ENCODE data around the gene POMT1.

The POMT1 gene

DNA sequence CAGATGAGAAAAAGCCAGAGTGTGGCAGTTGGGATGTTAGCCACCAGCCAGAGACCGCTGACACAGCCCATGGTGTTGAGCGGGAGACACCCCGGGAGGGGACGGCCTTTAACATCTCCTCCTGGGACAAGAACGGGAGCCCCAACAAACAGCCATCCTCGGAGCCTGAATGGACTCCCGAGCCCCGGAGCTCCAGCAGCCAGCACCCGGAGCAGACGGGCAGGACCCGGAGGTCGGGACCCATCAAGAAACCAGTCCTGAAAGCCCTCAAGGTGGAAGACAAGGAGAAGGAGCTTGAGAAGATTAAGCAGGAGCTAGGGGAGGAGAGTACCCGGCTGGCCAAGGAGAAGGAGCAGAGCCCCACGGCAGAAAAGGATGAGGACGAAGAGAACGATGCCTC, 28.0 kb upstream of the POMT1 start:
- no peak overlapping the region for H2BK12ac ChIP-seq (ENCODE audit: low read length)
- no CpG with 5 or more reads among the region's 16 CpGs for WGBS, 2 donors (ENCODE audit: extremely low coverage in 2 of 2, insufficient read length in 2 of 2, insufficient replicate concordance in 1 of 2)

DNA sequence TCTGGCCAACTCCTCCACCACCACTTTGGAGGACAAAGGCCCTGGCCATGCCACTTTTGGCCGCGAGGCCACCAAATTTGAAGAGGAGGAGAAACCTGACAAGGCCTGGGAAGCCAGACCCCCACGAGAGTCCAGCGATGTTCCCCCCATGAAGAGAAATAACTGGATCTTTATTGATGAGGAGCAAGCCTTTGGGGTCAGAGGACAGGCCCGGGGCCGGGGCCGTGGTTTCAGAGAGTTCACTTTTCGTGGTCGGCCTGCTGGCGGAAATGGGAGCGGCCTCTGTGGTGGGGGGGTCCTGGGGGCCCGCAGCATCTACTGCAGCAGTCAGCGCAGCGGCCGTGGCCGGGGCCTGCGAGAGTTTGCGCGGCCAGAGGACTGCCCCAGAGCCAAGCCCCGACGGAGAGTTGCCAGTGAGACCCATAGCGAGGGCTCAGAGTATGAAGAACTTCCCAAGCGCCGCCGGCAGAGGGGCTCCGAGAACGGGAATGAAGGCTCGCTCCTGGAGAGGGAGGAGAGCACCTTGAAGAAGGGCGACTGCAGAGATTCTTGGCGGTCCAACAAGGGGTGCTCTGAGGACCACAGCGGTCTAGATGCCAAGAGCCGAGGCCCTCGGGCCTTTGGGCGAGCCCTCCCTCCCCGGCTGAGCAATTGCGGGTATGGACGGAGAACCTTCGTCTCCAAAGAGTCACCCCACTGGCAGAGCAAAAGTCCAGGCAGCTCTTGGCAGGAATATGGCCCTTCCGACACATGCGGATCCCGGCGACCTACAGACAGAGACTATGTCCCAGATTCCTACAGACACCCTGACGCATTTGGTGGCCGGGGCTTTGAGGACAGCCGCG, 27.4 kb upstream of the POMT1 start:
- no peak overlapping the region for H2BK12ac ChIP-seq (ENCODE audit: low read length)
- no peak overlapping the region for H2AK5ac ChIP-seq (ENCODE audit: low read depth, low read length)
- H3K4me2 ChIP-seq (ENCODE audit: insufficient read depth, low read length, poor library complexity, severe bottlenecking): no peak overlapping the region
- no peak overlapping the region for H3K27ac ChIP-seq (replicated peaks; ENCODE audit: low read length)
- no peak overlapping the region for H2BK15ac ChIP-seq (ENCODE audit: low read length)
- no peak for DNase-seq (ENCODE audit: low spot score)
- no peak overlapping the region for H3K14ac ChIP-seq (ENCODE audit: low read length)
- H3K4ac ChIP-seq (ENCODE audit: low read length): no peak overlapping the region
- H3K23ac ChIP-seq (ENCODE audit: low read depth, low read length, poor library complexity): no peak overlapping the region
- H3K9ac ChIP-seq (ENCODE audit: low read depth, low read length, poor library complexity): no peak overlapping the region
- no peak overlapping the region for H4K8ac ChIP-seq (ENCODE audit: low read depth, low read length)
- H2BK120ac ChIP-seq (ENCODE audit: low read depth, low read length): no peak overlapping the region
- no peak overlapping the region for H2AFZ ChIP-seq (ENCODE audit: low read length)
- peaks cover 14% of the 10 kb centered on the region for H3K79me1 ChIP-seq (ENCODE audit: low read depth, low read length)
- H3K4me1 ChIP-seq (ENCODE audit: control insufficient read depth in 2 of 2, insufficient read depth in 1 of 2, low read depth in 1 of 2, low read length in 2 of 2): peaks cover 0 to 1% of the 10 kb centered on the region in 2 donors
- H3K27me3 ChIP-seq (ENCODE audit: control insufficient read depth in 3 of 3, insufficient read depth in 3 of 3, low read depth in 1 of 3, low read length in 3 of 3): no peaks in the 10 kb centered on the region
- peaks cover 79 to 98% of the 10 kb centered on the region in 2 donors for H3K36me3 ChIP-seq (replicated peaks in 1 of 2; ENCODE audit: control insufficient read depth in 2 of 2, insufficient read depth in 2 of 2, low read length in 2 of 2)
- no CpG with 5 or more reads among the region's 46 CpGs for WGBS, 2 donors (ENCODE audit: extremely low coverage in 2 of 2, insufficient read length in 2 of 2, insufficient replicate concordance in 1 of 2)
- H3K18ac ChIP-seq (ENCODE audit: low read length): no peak overlapping the region
- H2BK5ac ChIP-seq (ENCODE audit: low read length): no peak overlapping the region
- H3K9me3 ChIP-seq (replicated peaks in 1 of 2; ENCODE audit: control insufficient read depth in 2 of 2, insufficient read depth in 1 of 2, low read depth in 1 of 2, low read length in 2 of 2): no peaks in the 10 kb centered on the region
- no peak overlapping the region for H4K91ac ChIP-seq (ENCODE audit: low read depth, low read length, poor library complexity)
- H3K4me3 ChIP-seq (ENCODE audit: low read length in 2 of 2): no peak overlapping the region

More for the DNA sequence above, 28.0 kb upstream of the POMT1 start:
- Histone ChIP-seq H3K14ac (ENCODE audit: low read length) (no peak overlapping the region), H2AK5ac (ENCODE audit: low read depth, low read length) (no peak overlapping the region), H4K91ac (ENCODE audit: low read depth, low read length, poor library complexity) (no peak overlapping the region), H4K8ac (ENCODE audit: low read depth, low read length) (no peak overlapping the region), H3K9ac (ENCODE audit: low read depth, low read length, poor library complexity) (no peak overlapping the region), H3K27ac (replicated peaks; ENCODE audit: low read length) (no peak overlapping the region), H3K36me3 (replicated peaks in 1 of 2; ENCODE audit: control insufficient read depth in 2 of 2, insufficient read depth in 2 of 2, low read length in 2 of 2) (peaks cover 81 to 98% of the 10 kb centered on the region in 2 donors), H3K4me3 (ENCODE audit: low read length in 2 of 2) (no peak overlapping the region), H3K9me3 (replicated peaks in 1 of 2; ENCODE audit: control insufficient read depth in 2 of 2, insufficient read depth in 1 of 2, low read depth in 1 of 2, low read length in 2 of 2) (no peaks in the 10 kb centered on the region), H3K4me1 (ENCODE audit: control insufficient read depth in 2 of 2, insufficient read depth in 1 of 2, low read depth in 1 of 2, low read length in 2 of 2) (peaks cover 0 to 1% of the 10 kb centered on the region in 2 donors), H2AFZ (ENCODE audit: low read length) (no peak overlapping the region), H2BK5ac (ENCODE audit: low read length) (no peak overlapping the region), H2BK15ac (ENCODE audit: low read length) (no peak overlapping the region), H3K18ac (ENCODE audit: low read length) (no peak overlapping the region), H3K23ac (ENCODE audit: low read depth, low read length, poor library complexity) (no peak overlapping the region), H3K4ac (ENCODE audit: low read length) (no peak overlapping the region), H3K27me3 (ENCODE audit: control insufficient read depth in 3 of 3, insufficient read depth in 3 of 3, low read depth in 1 of 3, low read length in 3 of 3) (no peaks in the 10 kb centered on the region), H3K4me2 (ENCODE audit: insufficient read depth, low read length, poor library complexity, severe bottlenecking) (no peak overlapping the region), H2BK120ac (ENCODE audit: low read depth, low read length) (no peak overlapping the region), H3K79me1 (ENCODE audit: low read depth, low read length) (peaks cover 15% of the 10 kb centered on the region)
- DNase-seq (ENCODE audit: low spot score): no peak

DNA sequence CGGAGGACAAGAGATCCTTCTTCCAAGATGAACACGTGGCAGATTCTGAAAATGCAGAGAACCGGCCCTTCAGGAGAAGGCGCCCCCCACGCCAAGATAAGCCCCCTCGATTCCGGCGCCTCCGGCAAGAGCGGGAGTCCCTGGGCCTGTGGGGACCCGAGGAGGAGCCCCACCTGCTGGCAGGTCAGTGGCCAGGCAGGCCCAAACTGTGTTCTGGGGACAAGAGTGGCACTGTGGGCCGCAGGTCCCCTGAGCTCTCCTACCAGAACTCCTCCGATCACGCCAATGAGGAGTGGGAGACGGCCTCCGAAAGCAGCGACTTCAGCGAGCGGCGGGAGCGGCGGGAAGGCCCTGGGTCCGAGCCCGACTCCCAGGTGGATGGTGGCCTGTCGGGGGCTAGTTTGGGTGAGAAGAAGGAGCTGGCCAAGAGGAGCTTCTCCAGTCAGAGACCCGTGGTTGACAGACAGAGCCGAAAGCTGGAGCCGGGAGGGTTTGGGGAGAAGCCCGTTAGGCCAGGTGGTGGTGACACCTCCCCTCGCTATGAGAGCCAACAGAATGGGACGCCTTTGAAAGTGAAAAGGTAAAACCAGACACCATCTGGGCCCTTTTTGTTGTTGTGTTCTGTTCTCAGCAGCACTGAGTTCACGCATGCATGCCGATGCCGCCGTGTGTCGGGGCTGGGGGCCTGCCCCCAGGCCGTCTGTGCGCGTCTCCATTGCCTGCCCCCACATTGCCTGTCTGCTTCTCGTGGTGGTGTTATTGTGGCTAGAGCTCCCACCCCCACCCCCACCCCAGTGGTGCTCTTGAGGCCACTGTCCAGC, 26.6 kb upstream of the POMT1 start:
- WGBS, 2 donors (ENCODE audit: extremely low coverage in 2 of 2, insufficient read length in 2 of 2, insufficient replicate concordance in 1 of 2): no CpG with 5 or more reads among the region's 40 CpGs
- no peak overlapping the region for H3K14ac ChIP-seq (ENCODE audit: low read length)
- no peak overlapping the region for H2BK12ac ChIP-seq (ENCODE audit: low read length)
- H2BK5ac ChIP-seq (ENCODE audit: low read length): no peak overlapping the region
- peaks cover 11% of the 10 kb centered on the region for H3K79me1 ChIP-seq (ENCODE audit: low read depth, low read length)
- H2BK15ac ChIP-seq (ENCODE audit: low read length): no peak overlapping the region
- H3K4ac ChIP-seq (ENCODE audit: low read length): no peak overlapping the region
- H4K8ac ChIP-seq (ENCODE audit: low read depth, low read length): no peak overlapping the region
- no peak overlapping the region for H3K18ac ChIP-seq (ENCODE audit: low read length)
- H3K9ac ChIP-seq (ENCODE audit: low read depth, low read length, poor library complexity): no peak overlapping the region
- H4K91ac ChIP-seq (ENCODE audit: low read depth, low read length, poor library complexity): no peak overlapping the region
- H3K4me3 ChIP-seq (ENCODE audit: low read length in 2 of 2): no peak overlapping the region
- H2AK5ac ChIP-seq (ENCODE audit: low read depth, low read length): no peak overlapping the region
- no peaks in the 10 kb centered on the region for H3K4me1 ChIP-seq (ENCODE audit: control insufficient read depth in 2 of 2, insufficient read depth in 1 of 2, low read depth in 1 of 2, low read length in 2 of 2)
- no peak overlapping the region for H3K4me2 ChIP-seq (ENCODE audit: insufficient read depth, low read length, poor library complexity, severe bottlenecking)
- no peaks in the 10 kb centered on the region for H3K27me3 ChIP-seq (ENCODE audit: control insufficient read depth in 3 of 3, insufficient read depth in 3 of 3, low read depth in 1 of 3, low read length in 3 of 3)
- no peak overlapping the region for H3K23ac ChIP-seq (ENCODE audit: low read depth, low read length, poor library complexity)
- peaks cover 79 to 97% of the 10 kb centered on the region in 2 donors for H3K36me3 ChIP-seq (replicated peaks in 1 of 2; ENCODE audit: control insufficient read depth in 2 of 2, insufficient read depth in 2 of 2, low read length in 2 of 2)
- H2BK120ac ChIP-seq (ENCODE audit: low read depth, low read length): no peak overlapping the region
- no peaks in the 10 kb centered on the region for H3K9me3 ChIP-seq (replicated peaks in 1 of 2; ENCODE audit: control insufficient read depth in 2 of 2, insufficient read depth in 1 of 2, low read depth in 1 of 2, low read length in 2 of 2)
- no peak overlapping the region for H2AFZ ChIP-seq (ENCODE audit: low read length)
- no peak for DNase-seq (ENCODE audit: low spot score)
- H3K27ac ChIP-seq (replicated peaks; ENCODE audit: low read length): no peak overlapping the region

DNA sequence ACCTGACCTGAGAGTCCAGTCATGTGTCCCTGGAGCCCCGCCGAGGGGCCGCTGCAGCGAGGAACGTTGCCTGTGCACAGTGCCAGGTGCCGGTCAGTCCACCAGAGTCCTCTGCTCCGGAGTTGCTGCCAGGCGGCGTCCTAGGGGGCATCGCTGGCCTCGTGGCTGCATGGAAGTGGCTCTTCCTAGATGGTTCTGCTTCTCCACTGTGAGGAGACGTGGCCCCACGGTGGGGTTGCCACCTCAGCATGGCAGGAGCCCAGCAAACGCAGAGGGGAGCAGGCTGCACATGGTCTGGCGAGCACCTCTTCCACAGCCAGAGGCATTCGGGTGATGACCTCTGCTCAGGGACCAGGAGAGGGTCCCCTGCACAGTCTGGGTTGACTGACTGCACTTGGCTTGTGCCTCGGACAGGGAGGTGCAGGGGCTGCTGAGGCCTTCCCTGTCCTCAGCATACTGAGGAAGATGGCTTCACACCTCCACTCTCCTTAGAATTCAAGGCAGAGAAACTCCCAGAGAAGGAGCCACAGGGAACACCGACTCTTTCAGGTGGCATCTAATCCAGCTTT, 25.9 kb upstream of the POMT1 start:
- Histone ChIP-seq H4K8ac (ENCODE audit: low read depth, low read length) (no peak overlapping the region), H3K23ac (ENCODE audit: low read depth, low read length, poor library complexity) (peak overlapping the region; percentile 57), H3K36me3 (replicated peaks in 1 of 2; ENCODE audit: control insufficient read depth in 2 of 2, insufficient read depth in 2 of 2, low read length in 2 of 2) (peaks cover 83 to 97% of the 10 kb centered on the region in 2 donors), H2BK5ac (ENCODE audit: low read length) (no peak overlapping the region), H3K4me1 (ENCODE audit: control insufficient read depth in 2 of 2, insufficient read depth in 1 of 2, low read depth in 1 of 2, low read length in 2 of 2) (no peaks in the 10 kb centered on the region), H3K9ac (ENCODE audit: low read depth, low read length, poor library complexity) (no peak overlapping the region), H3K79me1 (ENCODE audit: low read depth, low read length) (peaks cover 15% of the 10 kb centered on the region), H3K14ac (ENCODE audit: low read length) (no peak overlapping the region), H2AK5ac (ENCODE audit: low read depth, low read length) (no peak overlapping the region), H3K27me3 (ENCODE audit: control insufficient read depth in 3 of 3, insufficient read depth in 3 of 3, low read depth in 1 of 3, low read length in 3 of 3) (no peaks in the 10 kb centered on the region), H2AFZ (ENCODE audit: low read length) (no peak overlapping the region), H2BK120ac (ENCODE audit: low read depth, low read length) (no peak overlapping the region), H3K4ac (ENCODE audit: low read length) (no peak overlapping the region), H3K4me2 (ENCODE audit: insufficient read depth, low read length, poor library complexity, severe bottlenecking) (no peak overlapping the region), H4K91ac (ENCODE audit: low read depth, low read length, poor library complexity) (no peak overlapping the region), H3K18ac (ENCODE audit: low read length) (no peak overlapping the region), H2BK15ac (ENCODE audit: low read length) (no peak overlapping the region), H3K27ac (replicated peaks; ENCODE audit: low read length) (no peak overlapping the region), H3K9me3 (replicated peaks in 1 of 2; ENCODE audit: control insufficient read depth in 2 of 2, insufficient read depth in 1 of 2, low read depth in 1 of 2, low read length in 2 of 2) (no peaks in the 10 kb centered on the region), H3K4me3 (ENCODE audit: low read length in 2 of 2) (no peak overlapping the region), H2BK12ac (ENCODE audit: low read length) (no peak overlapping the region)
- DNase-seq (ENCODE audit: low spot score): no peak
- WGBS, 2 donors (ENCODE audit: extremely low coverage in 2 of 2, insufficient read length in 2 of 2, insufficient replicate concordance in 1 of 2): no CpG with 5 or more reads among the region's 18 CpGs

Measured in neuronal stem cell (in vitro differentiated cells).